Measurements from ENCODE around the gene FASN. TPM values are rescaled to one million over a fixed set of nuclear protein-coding genes. Genes with fewer than 3 reads are reported as not detected.

The FASN gene
- total and polyA plus RNA-seq, 2 of the 13 experiments (the other 11 are each of a cell fraction or from before 2014, with no cell fraction given), result 51.7 to 101 TPM

DNA sequence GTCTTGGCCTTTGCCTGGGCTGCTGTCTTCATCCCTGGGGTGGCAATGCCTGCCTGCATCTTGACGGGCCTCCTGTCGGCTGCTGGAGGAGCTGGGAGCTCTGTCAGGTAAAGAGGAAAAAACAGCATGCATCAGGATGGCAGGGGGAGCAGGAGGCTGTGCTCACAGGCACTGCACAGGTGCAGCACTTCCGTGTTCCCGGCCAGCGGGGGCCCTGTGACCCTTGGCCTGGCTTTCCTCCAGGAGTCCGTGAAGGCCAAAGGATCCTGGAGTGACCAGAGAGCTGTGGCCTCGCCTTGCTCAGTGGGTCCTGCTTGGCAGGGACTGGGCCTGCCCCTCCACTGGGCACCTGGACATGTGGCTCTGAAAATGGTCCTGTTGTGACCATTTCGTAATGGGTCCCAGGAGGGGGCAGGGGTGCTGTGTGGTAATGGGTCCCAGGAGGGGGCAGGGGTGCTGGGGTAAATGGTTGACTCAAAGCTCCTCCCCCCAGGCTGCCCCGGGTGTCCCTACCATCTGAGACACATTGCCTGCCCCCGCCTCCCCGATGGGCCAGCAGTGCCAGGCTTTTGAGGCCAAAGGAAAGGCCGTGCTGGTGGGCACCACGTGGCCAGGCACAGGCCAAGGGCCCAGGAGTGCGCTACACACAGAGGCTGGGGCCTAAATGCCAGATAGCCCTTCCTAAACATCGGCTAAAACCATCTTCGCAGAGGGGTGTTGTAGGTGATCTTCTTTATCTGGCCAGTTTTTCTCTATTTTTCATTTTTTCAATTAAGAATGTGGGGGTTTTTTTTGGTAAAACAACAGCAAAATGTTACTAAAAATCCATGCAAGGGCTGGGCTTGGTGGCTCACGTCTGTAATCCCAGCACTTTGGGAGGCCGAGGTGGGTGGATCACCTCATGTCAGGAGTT, 4.0 kb upstream of the FASN start (continued):
- TF ChIP-seq ZNF577 (CRISPR knock-in tag; IDR thresholded peaks at IDR 0.05; ENCODE audit: borderline replicate concordance, low read depth), result no peak
- TF ChIP-seq SNAPC2 (CRISPR knock-in tag; IDR thresholded peaks at IDR 0.05), result peak; percentile 82
- TF ChIP-seq, protein P1, sequence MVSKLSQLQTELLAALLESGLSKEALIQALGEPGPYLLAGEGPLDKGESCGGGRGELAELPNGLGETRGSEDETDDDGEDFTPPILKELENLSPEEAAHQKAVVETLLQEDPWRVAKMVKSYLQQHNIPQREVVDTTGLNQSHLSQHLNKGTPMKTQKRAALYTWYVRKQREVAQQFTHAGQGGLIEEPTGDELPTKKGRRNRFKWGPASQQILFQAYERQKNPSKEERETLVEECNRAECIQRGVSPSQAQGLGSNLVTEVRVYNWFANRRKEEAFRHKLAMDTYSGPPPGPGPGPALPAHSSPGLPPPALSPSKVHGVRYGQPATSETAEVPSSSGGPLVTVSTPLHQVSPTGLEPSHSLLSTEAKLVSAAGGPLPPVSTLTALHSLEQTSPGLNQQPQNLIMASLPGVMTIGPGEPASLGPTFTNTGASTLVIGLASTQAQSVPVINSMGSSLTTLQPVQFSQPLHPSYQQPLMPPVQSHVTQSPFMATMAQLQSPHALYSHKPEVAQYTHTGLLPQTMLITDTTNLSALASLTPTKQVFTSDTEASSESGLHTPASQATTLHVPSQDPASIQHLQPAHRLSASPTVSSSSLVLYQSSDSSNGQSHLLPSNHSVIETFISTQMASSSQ (IDR thresholded peaks at IDR 0.05; ENCODE audit: low read depth), result peak; percentile 86
- TF ChIP-seq, protein P1 (CRISPR knock-in tag; IDR thresholded peaks at IDR 0.05; ENCODE audit: borderline replicate concordance), result peak; percentile 90
- no peak for TF ChIP-seq ZNF124 (CRISPR knock-in tag; IDR thresholded peaks at IDR 0.05)
- TF ChIP-seq ZNF260 (CRISPR knock-in tag; IDR thresholded peaks at IDR 0.05; ENCODE audit: borderline replicate concordance, low read depth), result no peak
- TF ChIP-seq ZNF790 (CRISPR knock-in tag; IDR thresholded peaks at IDR 0.05; ENCODE audit: borderline replicate concordance), result no peak; the same call in 1 of the 2 replicates
- TF ChIP-seq MIER2 (CRISPR knock-in tag; IDR thresholded peaks at IDR 0.05), result peak; percentile 57; the same call in 1 of the 2 replicates
- no peak for TF ChIP-seq ZNF235 (CRISPR knock-in tag; IDR thresholded peaks at IDR 0.05; ENCODE audit: borderline replicate concordance)
- no peak; the same call in 1 of the 2 replicates for TF ChIP-seq LCORL (IDR thresholded peaks at IDR 0.05)
- peak; percentile 95 for TF ChIP-seq LCORL (CRISPR knock-in tag; IDR thresholded peaks at IDR 0.05)
- no peak for TF ChIP-seq ZNF180 (CRISPR knock-in tag; IDR thresholded peaks at IDR 0.05; ENCODE audit: borderline replicate concordance, low read depth)
- peak; percentile 44 for TF ChIP-seq SP2 (CRISPR knock-in tag; IDR thresholded peaks at IDR 0.05)
- TF ChIP-seq ZNF766 (CRISPR knock-in tag; IDR thresholded peaks at IDR 0.05; ENCODE audit: borderline replicate concordance), result no peak
- 0 out of 2 replicates have a peak, but pooled peaks have one; percentile 28 for TF ChIP-seq ZNF230 (CRISPR knock-in tag; IDR thresholded peaks at IDR 0.05)
- TF ChIP-seq ZC3H4 (CRISPR knock-in tag; IDR thresholded peaks at IDR 0.05; ENCODE audit: borderline replicate concordance), result no peak
- TF ChIP-seq ZNF589 (CRISPR knock-in tag; conservative IDR thresholded peaks at IDR 0.05), result no peak
- TF ChIP-seq, protein P2, sequence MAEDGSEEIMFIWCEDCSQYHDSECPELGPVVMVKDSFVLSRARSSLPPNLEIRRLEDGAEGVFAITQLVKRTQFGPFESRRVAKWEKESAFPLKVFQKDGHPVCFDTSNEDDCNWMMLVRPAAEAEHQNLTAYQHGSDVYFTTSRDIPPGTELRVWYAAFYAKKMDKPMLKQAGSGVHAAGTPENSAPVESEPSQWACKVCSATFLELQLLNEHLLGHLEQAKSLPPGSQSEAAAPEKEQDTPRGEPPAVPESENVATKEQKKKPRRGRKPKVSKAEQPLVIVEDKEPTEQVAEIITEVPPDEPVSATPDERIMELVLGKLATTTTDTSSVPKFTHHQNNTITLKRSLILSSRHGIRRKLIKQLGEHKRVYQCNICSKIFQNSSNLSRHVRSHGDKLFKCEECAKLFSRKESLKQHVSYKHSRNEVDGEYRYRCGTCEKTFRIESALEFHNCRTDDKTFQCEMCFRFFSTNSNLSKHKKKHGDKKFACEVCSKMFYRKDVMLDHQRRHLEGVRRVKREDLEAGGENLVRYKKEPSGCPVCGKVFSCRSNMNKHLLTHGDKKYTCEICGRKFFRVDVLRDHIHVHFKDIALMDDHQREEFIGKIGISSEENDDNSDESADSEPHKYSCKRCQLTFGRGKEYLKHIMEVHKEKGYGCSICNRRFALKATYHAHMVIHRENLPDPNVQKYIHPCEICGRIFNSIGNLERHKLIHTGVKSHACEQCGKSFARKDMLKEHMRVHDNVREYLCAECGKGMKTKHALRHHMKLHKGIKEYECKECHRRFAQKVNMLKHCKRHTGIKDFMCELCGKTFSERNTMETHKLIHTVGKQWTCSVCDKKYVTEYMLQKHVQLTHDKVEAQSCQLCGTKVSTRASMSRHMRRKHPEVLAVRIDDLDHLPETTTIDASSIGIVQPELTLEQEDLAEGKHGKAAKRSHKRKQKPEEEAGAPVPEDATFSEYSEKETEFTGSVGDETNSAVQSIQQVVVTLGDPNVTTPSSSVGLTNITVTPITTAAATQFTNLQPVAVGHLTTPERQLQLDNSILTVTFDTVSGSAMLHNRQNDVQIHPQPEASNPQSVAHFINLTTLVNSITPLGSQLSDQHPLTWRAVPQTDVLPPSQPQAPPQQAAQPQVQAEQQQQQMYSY (CRISPR knock-in tag; IDR thresholded peaks at IDR 0.05), result no peak
- TF ChIP-seq DNMT3B (CRISPR knock-in tag; conservative IDR thresholded peaks at IDR 0.05), result no peak; the same call in 1 of the 2 replicates
- TF ChIP-seq WIZ (CRISPR knock-in tag; IDR thresholded peaks at IDR 0.05), result no peak
- TF ChIP-seq, protein P3, sequence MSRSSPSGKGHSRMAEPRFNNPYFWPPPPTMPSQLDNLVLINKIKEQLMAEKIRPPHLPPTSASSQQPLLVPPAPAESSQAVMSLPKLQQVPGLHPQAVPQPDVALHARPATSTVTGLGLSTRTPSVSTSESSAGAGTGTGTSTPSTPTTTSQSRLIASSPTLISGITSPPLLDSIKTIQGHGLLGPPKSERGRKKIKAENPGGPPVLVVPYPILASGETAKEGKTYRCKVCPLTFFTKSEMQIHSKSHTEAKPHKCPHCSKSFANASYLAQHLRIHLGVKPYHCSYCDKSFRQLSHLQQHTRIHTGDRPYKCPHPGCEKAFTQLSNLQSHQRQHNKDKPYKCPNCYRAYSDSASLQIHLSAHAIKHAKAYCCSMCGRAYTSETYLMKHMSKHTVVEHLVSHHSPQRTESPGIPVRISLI (CRISPR knock-in tag; IDR thresholded peaks at IDR 0.05; ENCODE audit: borderline replicate concordance), result peak; percentile 89

Data from HepG2 (cell line).